ENCODE measurements around the gene NES. TPM values are rescaled to one million over a fixed set of nuclear protein-coding genes. Genes with fewer than 3 reads are reported as not detected.

The NES gene
- total and polyA plus RNA-seq, 2 of the 8 experiments (the other 6 are each of a cell fraction or from before 2014, with no cell fraction given), result 13.3 to 135 TPM

GRCh38 chr1:156696755-156697154, 19.5 kb upstream of the NES start (continued):
- TF ChIP-seq CTBP2 (IDR thresholded peaks at IDR 0.05; ENCODE audit: borderline replicate concordance, insufficient read depth, insufficient read length, low read length) (no peak), TEAD4 (IDR thresholded peaks at IDR 0.05; ENCODE audit: low read depth, low read length) (no peak), TAF7 (optimal IDR thresholded peaks at IDR 0.05; ENCODE audit: borderline replicate concordance, low read depth, low read length) (no peak), KDM5A (IDR thresholded peaks at IDR 0.05; ENCODE audit: low read length) (no peak), CTCF (IDR thresholded peaks at IDR 0.05; ENCODE audit: control extremely low read depth in 1 of 3, insufficient read depth in 1 of 3, low read depth in 1 of 3, low read length in 3 of 3) (no peak), JUND (IDR thresholded peaks at IDR 0.05; ENCODE audit: low read length) (no peak)
